22Rv1 (cell line): Measurements from ENCODE around the gene DMD.

ENCODE experiments used
- H3K27ac ChIP-seq: fragments of 450-650 bp; 2 replicates; pipeline ENCODE4 v1.5.1; 2017
- ZFX ChIP-seq: fragments of 450-650 bp; IDR thresholded peaks from 2 replicates; pipeline ENCODE4 v1.6.1; 2017; ENCODE audit warnings: antibody characterized with exemption, borderline replicate concordance
- TF ChIP-seq, protein P1 (sequence below): fragments of 450-650 bp; IDR thresholded peaks from 2 replicates; pipeline ENCODE4 v1.5.1; 2017; ENCODE audit warnings: mild to moderate bottlenecking

Gene DMD

GRCh38 chrX:31376408-31377022 is 1834.8 kb downstream of the DMD start:
- TF ChIP-seq, protein P1, sequence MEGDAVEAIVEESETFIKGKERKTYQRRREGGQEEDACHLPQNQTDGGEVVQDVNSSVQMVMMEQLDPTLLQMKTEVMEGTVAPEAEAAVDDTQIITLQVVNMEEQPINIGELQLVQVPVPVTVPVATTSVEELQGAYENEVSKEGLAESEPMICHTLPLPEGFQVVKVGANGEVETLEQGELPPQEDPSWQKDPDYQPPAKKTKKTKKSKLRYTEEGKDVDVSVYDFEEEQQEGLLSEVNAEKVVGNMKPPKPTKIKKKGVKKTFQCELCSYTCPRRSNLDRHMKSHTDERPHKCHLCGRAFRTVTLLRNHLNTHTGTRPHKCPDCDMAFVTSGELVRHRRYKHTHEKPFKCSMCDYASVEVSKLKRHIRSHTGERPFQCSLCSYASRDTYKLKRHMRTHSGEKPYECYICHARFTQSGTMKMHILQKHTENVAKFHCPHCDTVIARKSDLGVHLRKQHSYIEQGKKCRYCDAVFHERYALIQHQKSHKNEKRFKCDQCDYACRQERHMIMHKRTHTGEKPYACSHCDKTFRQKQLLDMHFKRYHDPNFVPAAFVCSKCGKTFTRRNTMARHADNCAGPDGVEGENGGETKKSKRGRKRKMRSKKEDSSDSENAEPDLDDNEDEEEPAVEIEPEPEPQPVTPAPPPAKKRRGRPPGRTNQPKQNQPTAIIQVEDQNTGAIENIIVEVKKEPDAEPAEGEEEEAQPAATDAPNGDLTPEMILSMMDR, result no peak
- TF ChIP-seq ZFX, result no peak
- H3K27ac ChIP-seq, result no peak overlapping the region

DNA sequence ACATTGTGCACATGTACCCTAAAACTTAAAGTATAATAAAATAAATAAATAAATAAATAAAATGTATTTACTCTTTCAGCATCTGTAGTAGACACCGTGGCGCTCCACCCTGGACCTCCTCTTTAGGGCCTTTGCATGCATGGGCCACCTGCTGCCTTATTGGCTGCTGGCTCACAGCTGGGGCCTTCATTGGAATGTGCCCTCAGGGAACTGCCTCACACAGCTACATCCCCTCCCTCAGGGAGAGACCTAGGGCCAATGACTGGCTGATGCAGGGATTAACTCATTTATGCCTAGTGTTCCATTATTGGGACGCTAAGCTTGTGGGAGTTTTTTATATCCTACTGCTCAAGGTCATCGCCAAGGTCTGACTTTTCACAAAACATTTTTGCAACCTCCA is 1836.6 kb downstream of the DMD start:
- TF ChIP-seq, protein P1, result no peak
- TF ChIP-seq ZFX, result no peak
- H3K27ac ChIP-seq, result no peak overlapping the region

- TF ChIP-seq ZFX, result no peak
- TF ChIP-seq, protein P1, result no peak
These were observed 1839.4 kb downstream of the DMD start for GRCh38 chrX:31371956-31372355.

GRCh38 chrX:31367816-31368215 is 1843.5 kb downstream of the DMD start:
- no peak for TF ChIP-seq ZFX
- TF ChIP-seq, protein P1, result no peak
- H3K27ac ChIP-seq, result no peak overlapping the region

More at GRCh38 chrX:31371956-31372355, 1839.4 kb downstream of the DMD start:
- no peak overlapping the region for H3K27ac ChIP-seq

DNA sequence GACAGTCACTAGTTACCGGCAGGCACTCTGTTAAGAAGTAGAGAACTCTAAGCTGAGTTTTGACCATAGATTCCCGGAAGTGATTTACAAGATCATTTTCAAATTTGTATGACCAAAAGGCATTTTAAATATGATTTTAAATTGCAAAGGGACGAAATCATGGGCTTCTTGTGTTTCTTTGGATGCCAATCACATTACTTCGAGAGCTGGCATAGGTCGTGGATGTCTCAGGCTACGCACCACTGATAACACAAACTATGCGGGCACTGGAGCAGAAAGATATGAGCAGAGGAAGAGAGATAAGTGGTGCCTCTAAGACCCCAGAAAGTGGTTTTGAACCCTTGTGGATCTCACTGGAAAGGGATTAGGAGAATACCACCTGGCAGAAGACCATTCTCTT is 1845.3 kb downstream of the DMD start:
- TF ChIP-seq, protein P1, result no peak
- TF ChIP-seq ZFX, result no peak
- H3K27ac ChIP-seq, result no peak overlapping the region

GRCh38 chrX:31356275-31357212 is 1854.8 kb downstream of the DMD start:
- no peak overlapping the region for H3K27ac ChIP-seq
- TF ChIP-seq, protein P1, result no peak
- no peak for TF ChIP-seq ZFX
